GM12872 (cell line): ENCODE data around the gene DBN1.

Experiments
- CTCF ChIP-seq: IDR thresholded peaks from 3 replicates; pipeline ENCODE4 v1.5.1; 2011; ENCODE audit warnings: low read depth, mild to moderate bottlenecking, low read length, moderate library complexity; ENCODE audit not compliant: insufficient read depth

Gene DBN1

GRCh38 chr5:177508837-177509236 is 35.4 kb upstream of the DBN1 start:
- TF ChIP-seq CTCF = no peak

- no peak for TF ChIP-seq CTCF
These were observed 34.8 kb upstream of the DBN1 start for GRCh38 chr5:177508221-177508611.

- TF ChIP-seq CTCF = 0 out of 3 replicates have a peak, but pooled peaks have one; percentile 30
These were observed 34.3 kb upstream of the DBN1 start for GRCh38 chr5:177507596-177508220.

GRCh38 chr5:177507165-177507564 is 33.7 kb upstream of the DBN1 start:
- TF ChIP-seq CTCF = peak; percentile 49; the same call in 2 of the 3 replicates

- TF ChIP-seq CTCF = no peak
These were observed 31.6 kb upstream of the DBN1 start for GRCh38 chr5:177505075-177505474.

GRCh38 chr5:177504086-177505056 is 30.9 kb upstream of the DBN1 start:
- TF ChIP-seq CTCF = no peak

GRCh38 chr5:177503351-177504085 is 30.1 kb upstream of the DBN1 start:
- no peak for TF ChIP-seq CTCF
